ENCODE data around the gene AHI1. TPM values are rescaled to one million over a fixed set of nuclear protein-coding genes. Genes with fewer than 3 reads are reported as not detected.

AHI1 gene
- total RNA-seq, 1 donor from 2014 or later: 33.5 TPM

DNA sequence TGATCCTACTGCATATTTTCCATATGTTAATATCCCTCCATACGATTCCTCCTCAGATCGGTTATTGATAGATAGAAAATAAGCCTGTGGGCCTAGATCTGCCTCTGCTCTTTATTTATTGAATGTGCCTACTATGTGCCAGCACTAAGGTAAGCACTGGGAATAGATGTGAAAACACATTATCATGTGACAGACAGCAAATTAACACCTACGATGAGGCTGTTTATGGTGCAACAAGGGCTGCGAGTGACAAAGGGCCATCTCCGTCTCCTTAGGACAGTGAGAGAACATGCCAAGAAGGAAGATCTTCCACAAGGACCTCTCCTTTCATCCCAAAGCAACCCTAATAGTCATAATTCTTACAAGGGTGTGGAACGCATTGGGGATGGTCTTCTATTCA lies 225.9 kb downstream of the AHI1 start:
- Mint-ChIP-seq H3K27me3 (ENCODE audit: unreplicated experiment) (no peaks in the 10 kb centered on the region), H3K4me1 (ENCODE audit: unreplicated experiment) (peaks cover 3% of the 10 kb centered on the region), H3K36me3 (ENCODE audit: unreplicated experiment) (no peaks in the 10 kb centered on the region), H3K4me3 (ENCODE audit: unreplicated experiment) (no peak overlapping the region), H3K27ac (ENCODE audit: unreplicated experiment) (no peak overlapping the region), H3K9me3 (ENCODE audit: unreplicated experiment) (no peaks in the 10 kb centered on the region)
- DNase-seq (ENCODE audit: extremely low spot score, unreplicated experiment): no peak
- TF ChIP-seq, protein P1, sequence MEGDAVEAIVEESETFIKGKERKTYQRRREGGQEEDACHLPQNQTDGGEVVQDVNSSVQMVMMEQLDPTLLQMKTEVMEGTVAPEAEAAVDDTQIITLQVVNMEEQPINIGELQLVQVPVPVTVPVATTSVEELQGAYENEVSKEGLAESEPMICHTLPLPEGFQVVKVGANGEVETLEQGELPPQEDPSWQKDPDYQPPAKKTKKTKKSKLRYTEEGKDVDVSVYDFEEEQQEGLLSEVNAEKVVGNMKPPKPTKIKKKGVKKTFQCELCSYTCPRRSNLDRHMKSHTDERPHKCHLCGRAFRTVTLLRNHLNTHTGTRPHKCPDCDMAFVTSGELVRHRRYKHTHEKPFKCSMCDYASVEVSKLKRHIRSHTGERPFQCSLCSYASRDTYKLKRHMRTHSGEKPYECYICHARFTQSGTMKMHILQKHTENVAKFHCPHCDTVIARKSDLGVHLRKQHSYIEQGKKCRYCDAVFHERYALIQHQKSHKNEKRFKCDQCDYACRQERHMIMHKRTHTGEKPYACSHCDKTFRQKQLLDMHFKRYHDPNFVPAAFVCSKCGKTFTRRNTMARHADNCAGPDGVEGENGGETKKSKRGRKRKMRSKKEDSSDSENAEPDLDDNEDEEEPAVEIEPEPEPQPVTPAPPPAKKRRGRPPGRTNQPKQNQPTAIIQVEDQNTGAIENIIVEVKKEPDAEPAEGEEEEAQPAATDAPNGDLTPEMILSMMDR (IDR thresholded peaks at IDR 0.05): no peak

DNA sequence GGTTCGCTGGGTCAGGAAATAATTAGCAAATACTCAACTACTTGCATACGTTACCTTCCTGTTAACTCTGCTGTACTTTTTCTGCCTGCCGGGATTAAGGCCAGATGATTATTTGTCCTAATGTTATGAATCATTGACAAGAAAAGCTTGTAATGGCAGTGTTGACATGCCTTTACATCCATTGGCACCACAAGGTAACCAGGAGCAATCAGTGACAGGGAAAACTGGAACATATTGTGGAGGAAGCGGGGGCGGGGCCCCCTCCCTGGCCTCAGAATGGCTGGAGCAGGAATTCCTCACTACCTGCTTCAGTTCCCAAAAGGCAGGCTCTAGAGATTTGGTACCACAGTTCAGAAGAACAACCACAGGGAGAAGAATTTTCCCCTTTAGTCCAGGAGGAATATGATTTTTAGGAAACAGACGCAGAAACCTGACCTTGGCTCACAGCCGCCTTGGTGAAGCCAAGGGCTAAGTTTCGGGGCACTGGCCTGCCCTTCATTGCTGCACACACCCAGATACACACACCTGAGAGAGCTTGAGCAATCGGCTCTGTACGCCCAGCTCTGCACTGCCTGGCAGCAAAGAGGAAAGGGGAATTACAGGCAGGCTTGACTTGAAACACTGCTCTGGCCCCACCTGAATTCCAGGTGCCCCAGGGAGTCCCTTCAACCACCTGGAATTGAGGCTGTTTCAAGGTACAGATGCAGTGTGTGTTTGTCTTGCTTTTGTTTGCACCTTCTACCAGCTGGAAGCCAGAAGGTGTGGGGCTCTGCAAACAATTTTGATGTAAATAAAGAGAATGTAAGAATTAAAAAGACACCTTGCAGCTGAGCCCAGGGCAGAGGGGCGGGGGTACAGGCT lies 226.6 kb downstream of the AHI1 start:
- H3K27ac Mint-ChIP-seq (ENCODE audit: unreplicated experiment): no peak overlapping the region

DNA sequence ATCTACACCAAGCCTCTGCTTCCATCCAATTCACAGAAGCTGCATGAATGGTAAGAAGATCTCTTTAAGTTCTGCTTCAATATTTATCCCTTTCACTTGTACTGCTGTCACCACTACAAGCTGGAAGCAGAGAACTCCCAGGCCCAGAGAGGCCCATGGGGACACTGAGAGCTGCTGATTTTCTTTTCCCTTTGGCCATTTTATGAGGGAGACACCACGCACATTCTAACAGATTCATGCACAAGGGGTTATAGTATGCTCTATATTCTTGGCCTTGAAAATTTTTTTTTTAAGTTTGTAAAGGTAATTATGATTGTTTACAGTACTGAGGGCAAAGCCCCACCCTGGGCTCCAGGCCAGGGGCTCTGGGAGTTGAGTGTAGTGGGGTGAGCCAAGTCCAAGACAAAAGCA lies 228.1 kb downstream of the AHI1 start:
- H3K4me1 Mint-ChIP-seq (ENCODE audit: unreplicated experiment): no peaks in the 10 kb centered on the region
- H3K27ac Mint-ChIP-seq (ENCODE audit: unreplicated experiment): no peak overlapping the region
- H3K4me3 Mint-ChIP-seq (ENCODE audit: unreplicated experiment): no peak overlapping the region
- no peaks in the 10 kb centered on the region for H3K27me3 Mint-ChIP-seq (ENCODE audit: unreplicated experiment)
- DNase-seq (ENCODE audit: extremely low spot score, unreplicated experiment): no peak
- H3K9me3 Mint-ChIP-seq (ENCODE audit: unreplicated experiment): no peaks in the 10 kb centered on the region
- H3K36me3 Mint-ChIP-seq (ENCODE audit: unreplicated experiment): no peaks in the 10 kb centered on the region
- TF ChIP-seq, protein P1 (IDR thresholded peaks at IDR 0.05): no peak

More for the DNA sequence above, 226.6 kb downstream of the AHI1 start:
- H3K9me3 Mint-ChIP-seq (ENCODE audit: unreplicated experiment): no peaks in the 10 kb centered on the region
- DNase-seq (ENCODE audit: extremely low spot score, unreplicated experiment): no peak
- H3K36me3 Mint-ChIP-seq (ENCODE audit: unreplicated experiment): no peaks in the 10 kb centered on the region
- no peak overlapping the region for H3K4me3 Mint-ChIP-seq (ENCODE audit: unreplicated experiment)
- H3K4me1 Mint-ChIP-seq (ENCODE audit: unreplicated experiment): peaks cover 3% of the 10 kb centered on the region
- TF ChIP-seq, protein P1 (IDR thresholded peaks at IDR 0.05): no peak
- H3K27me3 Mint-ChIP-seq (ENCODE audit: unreplicated experiment): no peaks in the 10 kb centered on the region

DNA sequence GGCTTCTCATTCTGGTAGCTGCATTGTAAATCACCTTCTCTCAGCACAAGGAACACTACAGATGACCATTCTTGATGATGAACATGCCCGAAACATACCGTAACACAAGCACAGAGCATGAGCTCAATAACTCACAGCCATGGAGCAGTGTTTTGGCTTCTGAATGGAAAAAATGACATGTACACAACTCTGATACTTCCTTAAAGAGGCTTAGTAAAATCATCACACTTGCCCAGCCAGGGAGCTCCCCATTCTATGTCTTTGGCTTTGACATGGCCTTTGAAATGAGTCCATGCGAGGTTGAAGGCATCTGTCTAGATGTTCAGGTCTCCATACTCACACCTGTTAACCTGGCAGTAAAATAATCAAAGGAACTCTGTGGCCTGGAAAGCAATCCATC lies 228.8 kb downstream of the AHI1 start:
- no peaks in the 10 kb centered on the region for H3K36me3 Mint-ChIP-seq (ENCODE audit: unreplicated experiment)
- no peak overlapping the region for H3K27ac Mint-ChIP-seq (ENCODE audit: unreplicated experiment)
- no peak for DNase-seq (ENCODE audit: extremely low spot score, unreplicated experiment)
- TF ChIP-seq, protein P1 (IDR thresholded peaks at IDR 0.05): no peak
- no peak overlapping the region for H3K4me3 Mint-ChIP-seq (ENCODE audit: unreplicated experiment)
- H3K27me3 Mint-ChIP-seq (ENCODE audit: unreplicated experiment): no peaks in the 10 kb centered on the region
- no peaks in the 10 kb centered on the region for H3K4me1 Mint-ChIP-seq (ENCODE audit: unreplicated experiment)
- no peaks in the 10 kb centered on the region for H3K9me3 Mint-ChIP-seq (ENCODE audit: unreplicated experiment)

DNA sequence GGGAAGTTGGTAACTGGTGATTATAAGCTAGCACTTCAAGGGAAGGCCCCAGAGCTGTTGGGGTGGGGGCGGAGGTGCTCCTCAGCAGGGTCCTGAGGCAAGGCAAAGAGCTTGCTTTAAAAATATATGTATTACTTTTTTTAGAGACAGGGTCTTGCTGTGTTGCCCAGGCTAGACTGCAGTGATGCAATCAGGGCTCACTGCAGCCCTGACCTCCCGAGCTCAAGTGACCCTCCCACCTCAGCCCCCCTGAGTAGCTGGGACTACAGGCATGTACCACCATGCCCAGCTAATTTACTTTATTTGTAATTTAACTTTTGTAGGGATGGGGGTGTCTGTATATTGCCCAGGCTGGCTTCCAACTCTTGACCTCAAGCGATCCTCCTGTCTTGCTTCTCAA lies 229.3 kb downstream of the AHI1 start:
- Mint-ChIP-seq H3K4me1 (ENCODE audit: unreplicated experiment) (no peaks in the 10 kb centered on the region), H3K9me3 (ENCODE audit: unreplicated experiment) (no peaks in the 10 kb centered on the region), H3K36me3 (ENCODE audit: unreplicated experiment) (no peaks in the 10 kb centered on the region), H3K27ac (ENCODE audit: unreplicated experiment) (no peak overlapping the region), H3K27me3 (ENCODE audit: unreplicated experiment) (no peaks in the 10 kb centered on the region), H3K4me3 (ENCODE audit: unreplicated experiment) (no peak overlapping the region)
- no peak for DNase-seq (ENCODE audit: extremely low spot score, unreplicated experiment)
- TF ChIP-seq, protein P1 (IDR thresholded peaks at IDR 0.05): no peak

Measured in osteocyte (in vitro differentiated cells).